ENCODE data around the gene YOD1. TPM values are rescaled to one million over a fixed set of nuclear protein-coding genes. Genes with fewer than 3 reads are reported as not detected.

Gene YOD1
- total and polyA plus RNA-seq, 2 of the 13 experiments (the other 11 are each of a cell fraction or from before 2014, with no cell fraction given) = 3.4 to 9.1 TPM

- peak; percentile 80 for TF ChIP-seq SKIL (CRISPR knock-in tag; IDR thresholded peaks at IDR 0.05; ENCODE audit: borderline replicate concordance)
- peak; percentile 47; the same call in 1 of the 2 replicates for TF ChIP-seq ZNF614 (CRISPR knock-in tag; IDR thresholded peaks at IDR 0.05; ENCODE audit: borderline replicate concordance)
- 0 out of 2 replicates have a peak, but pooled peaks have one; percentile 54 for TF ChIP-seq ZNF510 (CRISPR knock-in tag; IDR thresholded peaks at IDR 0.05; ENCODE audit: low read depth)
- TF ChIP-seq ESRRA (CRISPR knock-in tag; IDR thresholded peaks at IDR 0.05; ENCODE audit: low read depth) = 0 out of 2 replicates have a peak, but pooled peaks have one; percentile 57
- no peak for TF ChIP-seq CCDC6 (CRISPR knock-in tag; IDR thresholded peaks at IDR 0.05)
- peak; percentile 69; the same call in 1 of the 2 replicates for TF ChIP-seq GATA4 (IDR thresholded peaks at IDR 0.05; ENCODE audit: borderline replicate concordance, low read depth)
- TF ChIP-seq HMGXB4 (CRISPR knock-in tag; IDR thresholded peaks at IDR 0.05; ENCODE audit: borderline replicate concordance in 1 of 2, low read depth in 1 of 2) = peak; percentile 60 to 62; a peak in 2 of 4 replicates
- TF ChIP-seq NCOA2 (CRISPR knock-in tag; IDR thresholded peaks at IDR 0.05) = peak; percentile 92
- no peak for TF ChIP-seq TAF15 (IDR thresholded peaks at IDR 0.05; ENCODE audit: low read depth, low read length, poor library complexity, severe bottlenecking)
- TF ChIP-seq ZNF781 (CRISPR knock-in tag; IDR thresholded peaks at IDR 0.05; ENCODE audit: borderline replicate concordance, not compliant biosample characterization) = peak; percentile 36
- no peak for TF ChIP-seq TCF12 (IDR thresholded peaks at IDR 0.05)
- TF ChIP-seq TCF12 (CRISPR knock-in tag; IDR thresholded peaks at IDR 0.05) = peak; percentile 91
- 0 out of 2 replicates have a peak, but pooled peaks have one; percentile 48 for TF ChIP-seq ZFX (CRISPR knock-in tag; IDR thresholded peaks at IDR 0.05; ENCODE audit: low read depth)
- no peak for TF ChIP-seq MLXIP (CRISPR knock-in tag; IDR thresholded peaks at IDR 0.05; ENCODE audit: borderline replicate concordance)
- TF ChIP-seq ZNF232 (CRISPR knock-in tag; IDR thresholded peaks at IDR 0.05; ENCODE audit: borderline replicate concordance) = peak; percentile 36; the same call in 1 of the 2 replicates
- TF ChIP-seq PTBP1 (IDR thresholded peaks at IDR 0.05; ENCODE audit: low read depth, low read length, poor library complexity, severe bottlenecking) = no peak
- peak; percentile 38; the same call in 1 of the 2 replicates for TF ChIP-seq ZNF788 (CRISPR knock-in tag; IDR thresholded peaks at IDR 0.05; ENCODE audit: borderline replicate concordance)
- TF ChIP-seq NR2F6 (IDR thresholded peaks at IDR 0.05) = peak; percentile 83
- TF ChIP-seq NR2F6 (CRISPR knock-in tag; IDR thresholded peaks at IDR 0.05) = peak; percentile 91
- TF ChIP-seq MYC (CRISPR knock-in tag; IDR thresholded peaks at IDR 0.05; ENCODE audit: borderline replicate concordance) = 0 out of 2 replicates have a peak, but pooled peaks have one; percentile 50
- TF ChIP-seq FOSL2 (CRISPR knock-in tag; IDR thresholded peaks at IDR 0.05) = peak; percentile 74
- TF ChIP-seq HHEX (CRISPR knock-in tag; IDR thresholded peaks at IDR 0.05) = no peak; the same call in 1 of the 2 replicates
Observed at GRCh38 chr1:207088701-207089626, 38.0 kb upstream of the YOD1 start, which contains the start of gene C4BPB (continued).
